GM12878 (cell line): Measurements from ENCODE around the gene HIC1. TPM values are rescaled to one million over a fixed set of nuclear protein-coding genes. Genes with fewer than 3 reads are reported as not detected.
A peak's percentile ranks its signal among the peaks of the same experiment; 100 is the strongest.

Source experiments
- BCL11A ChIP-seq: IDR thresholded peaks from 2 replicates; pipeline ENCODE4 v1.6.1; 2011; ENCODE audit warnings: low read depth, low read length
- BHLHE40 ChIP-seq, 2 experiments: fragments of 450-650 bp in 1 of 2; IDR thresholded peaks; 2 replicates each; pipeline ENCODE4 v1.6.1; 2011 to 2017; ENCODE audit warnings: low read depth in 2 of 2, borderline replicate concordance in 1 of 2, improper control_type of control experiment in 1 of 2, low read length in 1 of 2, mild to moderate bottlenecking in 1 of 2
- ESRRA ChIP-seq: IDR thresholded peaks from 2 replicates; pipeline ENCODE4 v1.6.1; 2012; ENCODE audit warnings: mild to moderate bottlenecking, low read length, improper control_type of control experiment
- FOXM1 ChIP-seq: IDR thresholded peaks from 2 replicates; pipeline ENCODE4 v1.6.1; 2012; ENCODE audit warnings: low read depth, mild to moderate bottlenecking, inconsistent platforms, low read length, moderate library complexity
- HDGF ChIP-seq: fragments of 450-650 bp; IDR thresholded peaks from 2 replicates; pipeline ENCODE4 v1.6.1; 2016; ENCODE audit warnings: antibody characterized with exemption
- MEF2A ChIP-seq: IDR thresholded peaks from 2 replicates; pipeline ENCODE4 v1.6.1; 2011; ENCODE audit warnings: low read depth, mild to moderate bottlenecking, low read length, moderate library complexity; ENCODE audit not compliant: insufficient read depth
- MYC ChIP-seq: IDR thresholded peaks from 2 replicates; pipeline ENCODE4 v1.6.1; 2011; ENCODE audit warnings: mild to moderate bottlenecking, low read length, moderate library complexity, inconsistent platforms; ENCODE audit not compliant: insufficient read depth, insufficient replicate concordance, insufficient read length, severe bottlenecking
- NFYB ChIP-seq: IDR thresholded peaks from 2 replicates; pipeline ENCODE4 v1.6.1; 2011; ENCODE audit warnings: low read depth, mild to moderate bottlenecking, low read length, improper control_type of control experiment, moderate library complexity; ENCODE audit not compliant: insufficient read depth
- NR2C1 ChIP-seq: fragments of 450-650 bp; IDR thresholded peaks from 2 replicates; pipeline ENCODE4 v1.6.1; 2017; ENCODE audit warnings: antibody characterized with exemption, mild to moderate bottlenecking, moderate library complexity
- POLR2AphosphoS2 ChIP-seq: IDR thresholded peaks from 2 replicates; pipeline ENCODE4 v1.6.1; 2011; ENCODE audit warnings: low read depth, mild to moderate bottlenecking, low read length, improper control_type of control experiment, moderate library complexity
- SMARCA5 ChIP-seq: fragments of 450-650 bp; IDR thresholded peaks from 2 replicates; pipeline ENCODE4 v1.6.1; 2017; ENCODE audit warnings: mild to moderate bottlenecking
- SMC3 ChIP-seq: IDR thresholded peaks from 2 replicates; pipeline ENCODE4 v1.6.1; 2011; ENCODE audit warnings: low read length, improper control_type of control experiment, borderline replicate concordance
- SP1 ChIP-seq: IDR thresholded peaks from one replicate; pipeline ENCODE4 v1.6.1; 2011; ENCODE audit warnings: low read depth, low read length
- SUZ12 ChIP-seq: fragments of 200-600 bp; sonication (generic); IDR thresholded peaks from one replicate; pipeline ENCODE4 v1.6.1; 2018; ENCODE audit warnings: antibody characterized with exemption, mild to moderate bottlenecking; ENCODE audit not compliant: unreplicated experiment
- ZNF207 ChIP-seq: fragments of 450-650 bp; IDR thresholded peaks from 2 replicates; pipeline ENCODE4 v1.6.1; 2014; ENCODE audit warnings: antibody characterized with exemption, mild to moderate bottlenecking, borderline replicate concordance
- polyA plus RNA-seq, 11 experiments: library from polyadenylated mRNA; depleted of rRNA in 4 of 11; unstranded in 6 of 11; stranded (reverse) in 5 of 11; fragments of >200 nt; fragmentation: Nextera tagmentation in 4 of 11; fragmentation: Illumina TruSeq in 1 of 11; extraction: Ambion mirVana in 4 of 11; extraction: Trizol in 1 of 11; gene quantifications; 1 replicate in 1 of 11; 2 replicates in 10 of 11; pipeline versions ENCODE4 v1.2.1 to v1.2.3, GENCODE V29; 2011 to 2016; ENCODE audit warnings: inconsistent platforms in 2 of 11, missing spikeins in 2 of 11, low read depth in 1 of 11
- total RNA-seq, 4 experiments: library from RNA; depleted of rRNA in 3 of 4; stranded (reverse); fragments of >200 nt in 3 of 4; fragmentation: Illumina TruSeq in 1 of 4; extraction: Trizol in 1 of 4; gene quantifications; 2 replicates each; pipeline versions ENCODE4 v1.2.1 to v1.2.3, GENCODE V29; 2013 to 2021
- TF ChIP-seq, protein P1 (sequence below): fragments of 450-650 bp; IDR thresholded peaks from 2 replicates; pipeline ENCODE4 v1.6.1; 2017; ENCODE audit warnings: mild to moderate bottlenecking
- TF ChIP-seq, protein P2 (sequence below): IDR thresholded peaks from 2 replicates; pipeline ENCODE4 v1.6.1; 2012; ENCODE audit warnings: low read depth, low read length, improper control_type of control experiment
- TF ChIP-seq, protein P3 (sequence below): fragments of 450-650 bp; IDR thresholded peaks from 2 replicates; pipeline ENCODE4 v1.6.1; 2017; ENCODE audit warnings: antibody characterized with exemption, mild to moderate bottlenecking, moderate library complexity
- TF ChIP-seq, protein P4 (sequence below): fragments of 450-650 bp; IDR thresholded peaks from 2 replicates; pipeline ENCODE4 v1.6.1; 2016; ENCODE audit warnings: mild to moderate bottlenecking

The HIC1 gene
- total and polyA plus RNA-seq, 10 of the 15 experiments (the other 5 are each of a cell fraction or from before 2014, with no cell fraction given), result 0.11 to 61.1 (median 4.9) TPM

DNA sequence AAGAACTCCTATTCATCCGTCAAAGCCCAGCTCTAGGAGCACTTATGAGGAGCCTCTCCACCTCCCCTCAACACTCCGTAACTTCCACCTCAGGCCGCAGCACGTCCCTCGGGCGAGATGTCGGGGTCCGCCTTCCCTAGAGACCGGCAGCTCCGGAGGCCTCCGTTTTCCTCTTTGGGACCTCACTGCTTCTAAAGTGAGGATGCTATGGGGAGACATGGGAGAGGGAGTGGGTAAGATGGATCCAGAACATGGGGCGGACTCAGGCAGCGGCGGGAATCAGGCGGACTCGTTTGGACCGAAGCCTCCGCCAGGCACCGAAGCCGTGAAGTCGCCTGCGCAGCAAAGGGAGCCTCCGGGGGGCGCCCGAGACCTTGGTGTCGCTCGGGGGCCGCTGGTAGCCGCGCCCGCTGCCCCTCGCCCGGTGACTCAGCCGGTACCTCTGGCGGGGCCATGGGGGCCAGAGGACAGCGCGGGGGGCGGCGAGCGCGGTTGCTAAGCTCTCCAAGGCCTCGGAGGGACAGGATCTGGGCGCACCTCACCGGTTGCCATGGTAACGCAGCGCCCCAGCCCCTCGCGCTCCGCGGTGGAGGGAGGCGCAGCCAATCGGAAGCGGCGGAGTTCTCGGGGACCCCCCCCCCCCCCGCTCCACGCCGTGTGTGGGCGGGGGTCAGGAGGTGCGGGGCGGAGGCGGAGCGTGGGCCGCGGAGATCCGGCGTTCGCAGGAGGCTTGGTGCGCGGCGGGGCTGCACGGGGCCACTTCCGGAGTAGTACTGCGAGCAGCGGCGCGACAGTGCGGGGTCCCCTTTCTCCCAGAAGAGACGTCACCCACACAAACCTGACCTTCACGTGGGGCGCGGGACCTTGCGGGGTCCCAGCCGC is 1.3 kb upstream of the HIC1 start (continued):
- TF ChIP-seq NR2C1, result 0 out of 2 replicates have a peak, but pooled peaks have one; percentile 27
- TF ChIP-seq, protein P1, sequence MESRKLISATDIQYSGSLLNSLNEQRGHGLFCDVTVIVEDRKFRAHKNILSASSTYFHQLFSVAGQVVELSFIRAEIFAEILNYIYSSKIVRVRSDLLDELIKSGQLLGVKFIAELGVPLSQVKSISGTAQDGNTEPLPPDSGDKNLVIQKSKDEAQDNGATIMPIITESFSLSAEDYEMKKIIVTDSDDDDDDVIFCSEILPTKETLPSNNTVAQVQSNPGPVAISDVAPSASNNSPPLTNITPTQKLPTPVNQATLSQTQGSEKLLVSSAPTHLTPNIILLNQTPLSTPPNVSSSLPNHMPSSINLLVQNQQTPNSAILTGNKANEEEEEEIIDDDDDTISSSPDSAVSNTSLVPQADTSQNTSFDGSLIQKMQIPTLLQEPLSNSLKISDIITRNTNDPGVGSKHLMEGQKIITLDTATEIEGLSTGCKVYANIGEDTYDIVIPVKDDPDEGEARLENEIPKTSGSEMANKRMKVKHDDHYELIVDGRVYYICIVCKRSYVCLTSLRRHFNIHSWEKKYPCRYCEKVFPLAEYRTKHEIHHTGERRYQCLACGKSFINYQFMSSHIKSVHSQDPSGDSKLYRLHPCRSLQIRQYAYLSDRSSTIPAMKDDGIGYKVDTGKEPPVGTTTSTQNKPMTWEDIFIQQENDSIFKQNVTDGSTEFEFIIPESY, result 0 out of 2 replicates have a peak, but pooled peaks have one; percentile 10
- peak; percentile 43 for TF ChIP-seq SMARCA5
- peak; percentile 20; the same call in 1 of the 2 replicates for TF ChIP-seq MEF2A
- TF ChIP-seq SMC3, result peak; percentile 45
- TF ChIP-seq POLR2AphosphoS2, result no peak
- TF ChIP-seq ESRRA, result no peak
- TF ChIP-seq HDGF, result no peak
- peak; percentile 40; the same call in 1 of the 2 replicates for TF ChIP-seq NFYB
- TF ChIP-seq FOXM1, result no peak
- 0 out of 2 replicates have a peak, but pooled peaks have one; percentile 40 for TF ChIP-seq ZNF207
- TF ChIP-seq, protein P2, sequence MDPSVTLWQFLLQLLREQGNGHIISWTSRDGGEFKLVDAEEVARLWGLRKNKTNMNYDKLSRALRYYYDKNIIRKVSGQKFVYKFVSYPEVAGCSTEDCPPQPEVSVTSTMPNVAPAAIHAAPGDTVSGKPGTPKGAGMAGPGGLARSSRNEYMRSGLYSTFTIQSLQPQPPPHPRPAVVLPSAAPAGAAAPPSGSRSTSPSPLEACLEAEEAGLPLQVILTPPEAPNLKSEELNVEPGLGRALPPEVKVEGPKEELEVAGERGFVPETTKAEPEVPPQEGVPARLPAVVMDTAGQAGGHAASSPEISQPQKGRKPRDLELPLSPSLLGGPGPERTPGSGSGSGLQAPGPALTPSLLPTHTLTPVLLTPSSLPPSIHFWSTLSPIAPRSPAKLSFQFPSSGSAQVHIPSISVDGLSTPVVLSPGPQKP, result peak; percentile 51
- 0 out of 2 replicates have a peak, but pooled peaks have one; percentile 9 for TF ChIP-seq BCL11A
- TF ChIP-seq MYC, result no peak
- TF ChIP-seq SUZ12, result no peak
- TF ChIP-seq, protein P3, sequence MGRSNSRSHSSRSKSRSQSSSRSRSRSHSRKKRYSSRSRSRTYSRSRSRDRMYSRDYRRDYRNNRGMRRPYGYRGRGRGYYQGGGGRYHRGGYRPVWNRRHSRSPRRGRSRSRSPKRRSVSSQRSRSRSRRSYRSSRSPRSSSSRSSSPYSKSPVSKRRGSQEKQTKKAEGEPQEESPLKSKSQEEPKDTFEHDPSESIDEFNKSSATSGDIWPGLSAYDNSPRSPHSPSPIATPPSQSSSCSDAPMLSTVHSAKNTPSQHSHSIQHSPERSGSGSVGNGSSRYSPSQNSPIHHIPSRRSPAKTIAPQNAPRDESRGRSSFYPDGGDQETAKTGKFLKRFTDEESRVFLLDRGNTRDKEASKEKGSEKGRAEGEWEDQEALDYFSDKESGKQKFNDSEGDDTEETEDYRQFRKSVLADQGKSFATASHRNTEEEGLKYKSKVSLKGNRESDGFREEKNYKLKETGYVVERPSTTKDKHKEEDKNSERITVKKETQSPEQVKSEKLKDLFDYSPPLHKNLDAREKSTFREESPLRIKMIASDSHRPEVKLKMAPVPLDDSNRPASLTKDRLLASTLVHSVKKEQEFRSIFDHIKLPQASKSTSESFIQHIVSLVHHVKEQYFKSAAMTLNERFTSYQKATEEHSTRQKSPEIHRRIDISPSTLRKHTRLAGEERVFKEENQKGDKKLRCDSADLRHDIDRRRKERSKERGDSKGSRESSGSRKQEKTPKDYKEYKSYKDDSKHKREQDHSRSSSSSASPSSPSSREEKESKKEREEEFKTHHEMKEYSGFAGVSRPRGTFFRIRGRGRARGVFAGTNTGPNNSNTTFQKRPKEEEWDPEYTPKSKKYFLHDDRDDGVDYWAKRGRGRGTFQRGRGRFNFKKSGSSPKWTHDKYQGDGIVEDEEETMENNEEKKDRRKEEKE, result no peak
- peak; percentile 29 for TF ChIP-seq SP1
- TF ChIP-seq, protein P4, sequence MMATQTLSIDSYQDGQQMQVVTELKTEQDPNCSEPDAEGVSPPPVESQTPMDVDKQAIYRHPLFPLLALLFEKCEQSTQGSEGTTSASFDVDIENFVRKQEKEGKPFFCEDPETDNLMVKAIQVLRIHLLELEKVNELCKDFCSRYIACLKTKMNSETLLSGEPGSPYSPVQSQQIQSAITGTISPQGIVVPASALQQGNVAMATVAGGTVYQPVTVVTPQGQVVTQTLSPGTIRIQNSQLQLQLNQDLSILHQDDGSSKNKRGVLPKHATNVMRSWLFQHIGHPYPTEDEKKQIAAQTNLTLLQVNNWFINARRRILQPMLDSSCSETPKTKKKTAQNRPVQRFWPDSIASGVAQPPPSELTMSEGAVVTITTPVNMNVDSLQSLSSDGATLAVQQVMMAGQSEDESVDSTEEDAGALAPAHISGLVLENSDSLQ, result 0 out of 2 replicates have a peak, but pooled peaks have one; percentile 15
- TF ChIP-seq BHLHE40 (IDR thresholded peaks at IDR 0.05; ENCODE audit: borderline replicate concordance in 1 of 2, low read depth in 2 of 2, low read length in 1 of 2), result peak; percentile 18 to 81; a peak in 3 of 4 replicates
